ENCODE results near the gene OPCML. TPM values are rescaled to one million over a fixed set of nuclear protein-coding genes. Genes with fewer than 3 reads are reported as not detected.

OPCML gene
- total RNA-seq, 1 experiment from 2014 or later: not detected

DNA sequence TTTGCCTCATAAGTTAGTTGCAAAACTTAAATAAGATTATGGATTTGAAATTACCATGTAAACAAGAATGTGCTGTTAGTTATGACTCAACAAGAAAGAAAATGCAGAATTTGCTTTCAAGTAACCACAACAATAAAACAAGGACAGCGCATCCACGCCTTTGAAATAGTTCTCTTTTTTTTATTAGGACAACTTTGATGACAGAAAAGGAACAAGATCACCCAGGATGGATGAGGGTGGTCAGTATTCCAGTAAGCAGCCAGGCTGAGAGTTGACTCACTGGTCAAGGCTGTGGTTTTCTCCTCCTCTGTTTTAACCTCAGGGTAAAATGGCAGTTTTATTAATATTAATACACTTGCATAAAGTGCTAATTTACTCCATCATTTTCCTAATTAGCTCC is 544.4 kb downstream of the OPCML start:
- no peaks in the 10 kb centered on the region for H3K9me3 ChIP-seq
- no peaks in the 10 kb centered on the region for H3K4me1 Mint-ChIP-seq (ENCODE audit: low read depth, unreplicated experiment)
- intact Hi-C loops (cut with micrococcal nuclease; ENCODE audit: unreplicated experiment): no loop called here
- no peak overlapping the region for H3K4me3 ChIP-seq (ENCODE audit: low read depth, low read length)
- no peak for DNase-seq
- H3K9me3 Mint-ChIP-seq (ENCODE audit: unreplicated experiment): no peaks in the 10 kb centered on the region
- peaks cover 23% of the 10 kb centered on the region for H3K27me3 Mint-ChIP-seq (ENCODE audit: insufficient read depth, unreplicated experiment)
- no TSS peak for BruUV-seq (replicated peaks)
- no peaks in the 10 kb centered on the region for H3K36me3 ChIP-seq (ENCODE audit: control insufficient read depth, insufficient read depth, low read length)
- no peak overlapping the region for H3K27ac Mint-ChIP-seq (ENCODE audit: unreplicated experiment)
- ChIA-PET POLR2A (no interaction called here), CTCF (no interaction called here)
- H3K4me1 ChIP-seq: no peaks in the 10 kb centered on the region
- no peak for TF ChIP-seq CTCF (IDR thresholded peaks at IDR 0.05; ENCODE audit: insufficient read depth in 1 of 2, low read depth in 1 of 2, low read length in 1 of 2, severe bottlenecking in 1 of 2, unreplicated experiment in 1 of 2)
- no peaks in the 10 kb centered on the region for H3K36me3 Mint-ChIP-seq (ENCODE audit: insufficient read depth, unreplicated experiment)
- no peaks in the 10 kb centered on the region for H3K27me3 ChIP-seq (replicated peaks; ENCODE audit: control insufficient read depth, insufficient read depth, low read length)
- H3K4me3 Mint-ChIP-seq (ENCODE audit: unreplicated experiment): no peak overlapping the region

DNA sequence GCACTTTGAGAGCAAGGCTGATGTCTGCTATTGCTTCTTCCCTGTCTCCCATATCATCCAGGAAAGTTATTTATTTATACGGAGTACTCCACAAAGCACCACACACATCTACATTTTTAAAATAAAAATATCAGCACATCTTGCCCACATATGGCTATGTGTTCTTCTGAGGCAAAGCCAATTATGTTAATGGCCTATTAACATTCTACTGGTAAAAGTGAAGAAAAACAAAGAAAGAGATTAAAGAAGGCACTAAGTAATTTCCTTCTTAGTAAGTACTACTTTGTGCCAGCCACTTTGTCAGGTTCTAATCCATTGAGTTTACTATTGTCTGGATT is 548.7 kb downstream of the OPCML start:
- H3K4me3 Mint-ChIP-seq (ENCODE audit: unreplicated experiment): no peak overlapping the region
- H3K4me1 Mint-ChIP-seq (ENCODE audit: low read depth, unreplicated experiment): peaks cover 11% of the 10 kb centered on the region
- BruUV-seq (replicated peaks): no TSS peak
- DNase-seq: no peak
- no peaks in the 10 kb centered on the region for H3K27me3 ChIP-seq (replicated peaks; ENCODE audit: control insufficient read depth, insufficient read depth, low read length)
- intact Hi-C loops (cut with micrococcal nuclease; ENCODE audit: unreplicated experiment): no loop called here
- peaks cover 19% of the 10 kb centered on the region for H3K9me3 Mint-ChIP-seq (ENCODE audit: unreplicated experiment)
- no peak for TF ChIP-seq CTCF (IDR thresholded peaks at IDR 0.05; ENCODE audit: insufficient read depth in 1 of 2, low read depth in 1 of 2, low read length in 1 of 2, severe bottlenecking in 1 of 2, unreplicated experiment in 1 of 2)
- peaks cover 21% of the 10 kb centered on the region for H3K4me1 ChIP-seq
- peaks cover 9% of the 10 kb centered on the region for H3K27me3 Mint-ChIP-seq (ENCODE audit: insufficient read depth, unreplicated experiment)
- ChIA-PET POLR2A (no interaction called here), CTCF (no interaction called here)
- H3K27ac Mint-ChIP-seq (ENCODE audit: unreplicated experiment): no peak overlapping the region
- no peaks in the 10 kb centered on the region for H3K9me3 ChIP-seq
- H3K4me3 ChIP-seq (ENCODE audit: low read depth, low read length): no peak overlapping the region
- H3K36me3 ChIP-seq (ENCODE audit: control insufficient read depth, insufficient read depth, low read length): no peaks in the 10 kb centered on the region
- H3K36me3 Mint-ChIP-seq (ENCODE audit: insufficient read depth, unreplicated experiment): no peaks in the 10 kb centered on the region

- DNase-seq: no peak
- Mint-ChIP-seq H3K27me3 (ENCODE audit: insufficient read depth, unreplicated experiment) (peaks cover 7% of the 10 kb centered on the region), H3K27ac (ENCODE audit: unreplicated experiment) (no peak overlapping the region), H3K9me3 (ENCODE audit: unreplicated experiment) (peaks cover 19% of the 10 kb centered on the region), H3K36me3 (ENCODE audit: insufficient read depth, unreplicated experiment) (no peaks in the 10 kb centered on the region), H3K4me3 (ENCODE audit: unreplicated experiment) (no peak overlapping the region), H3K4me1 (ENCODE audit: low read depth, unreplicated experiment) (peaks cover 11% of the 10 kb centered on the region)
- no peak for TF ChIP-seq CTCF (IDR thresholded peaks at IDR 0.05; ENCODE audit: insufficient read depth in 1 of 2, low read depth in 1 of 2, low read length in 1 of 2, severe bottlenecking in 1 of 2, unreplicated experiment in 1 of 2)
- Histone ChIP-seq H3K4me1 (peaks cover 21% of the 10 kb centered on the region), H3K36me3 (ENCODE audit: control insufficient read depth, insufficient read depth, low read length) (no peaks in the 10 kb centered on the region), H3K4me3 (ENCODE audit: low read depth, low read length) (no peak overlapping the region), H3K27me3 (replicated peaks; ENCODE audit: control insufficient read depth, insufficient read depth, low read length) (no peaks in the 10 kb centered on the region), H3K9me3 (no peaks in the 10 kb centered on the region)
- intact Hi-C loops (cut with micrococcal nuclease; ENCODE audit: unreplicated experiment): no loop called here
- BruUV-seq (replicated peaks): no TSS peak
- CTCF ChIA-PET: no interaction called here
- POLR2A ChIA-PET: no interaction called here
These were observed 549.3 kb downstream of the OPCML start for GRCh38 chr11:132982772-132983640.
